ENCODE data around the gene P2RX7.
"Not testable (repeated sequence)": the region's sequence is repeated elsewhere in the genome, so short reads cannot be mapped to it uniquely, and the experiment has no call there.

P2RX7 gene

DNA sequence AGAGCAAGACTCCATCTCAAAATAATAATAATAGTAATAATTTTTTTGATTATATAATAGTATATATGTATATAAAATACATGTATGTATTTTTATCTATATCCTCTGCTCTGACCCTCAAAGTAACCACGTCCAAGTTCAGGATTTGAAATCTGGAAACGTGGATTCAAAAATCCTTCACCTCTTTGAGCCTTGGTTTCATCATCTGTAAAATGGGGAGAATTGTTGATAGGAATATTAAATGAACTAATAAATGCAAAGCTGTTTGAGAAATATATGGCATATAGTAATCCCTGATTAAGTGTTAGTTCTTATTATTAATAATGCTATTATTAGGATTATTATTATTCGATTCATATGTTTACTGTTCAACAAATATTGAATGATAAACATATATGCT is 2.6 kb downstream of the P2RX7 start:
- no peak for DNase-seq (ENCODE audit: low read depth)

DNA sequence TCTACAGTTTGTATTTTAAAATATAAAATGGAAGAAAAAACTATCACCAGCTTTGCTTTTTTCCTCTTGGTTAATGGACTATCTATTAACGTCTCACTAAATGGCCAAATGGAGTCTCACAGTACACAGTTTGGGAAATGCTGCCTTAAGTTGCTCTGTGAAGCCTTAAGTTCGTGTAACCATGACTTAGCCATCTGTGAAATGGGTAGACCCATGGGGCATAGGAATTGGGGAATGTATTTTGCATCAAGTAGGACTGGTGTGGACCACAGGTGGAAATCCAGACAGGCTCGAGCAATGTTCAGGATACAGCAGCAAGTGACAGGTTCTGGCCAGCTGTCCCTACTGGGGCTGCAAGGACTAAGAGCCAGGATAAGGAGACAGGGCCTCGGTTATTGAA is 4.8 kb downstream of the P2RX7 start:
- no peak for DNase-seq (ENCODE audit: low read depth)

DNA sequence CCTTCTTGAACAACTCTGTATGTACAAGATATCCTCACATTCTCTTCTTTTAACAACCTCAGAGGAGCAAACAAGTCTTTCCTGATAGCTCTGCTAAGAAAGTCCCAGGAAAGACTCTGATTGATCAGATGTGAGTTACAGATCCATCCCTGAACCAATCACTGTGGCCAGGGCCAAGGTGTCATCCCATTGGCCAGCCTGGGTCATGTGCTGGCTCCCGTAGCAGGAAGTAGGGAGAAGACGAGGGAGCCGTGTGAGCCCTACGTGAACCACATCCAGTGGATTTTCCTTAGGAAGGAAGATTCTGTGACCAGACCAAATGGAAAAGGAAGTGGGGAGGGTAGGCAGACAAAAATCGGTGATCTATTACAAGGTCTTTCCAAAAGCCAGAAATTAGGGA is 5.6 kb downstream of the P2RX7 start:
- DNase-seq (ENCODE audit: low read depth), result no peak

DNA sequence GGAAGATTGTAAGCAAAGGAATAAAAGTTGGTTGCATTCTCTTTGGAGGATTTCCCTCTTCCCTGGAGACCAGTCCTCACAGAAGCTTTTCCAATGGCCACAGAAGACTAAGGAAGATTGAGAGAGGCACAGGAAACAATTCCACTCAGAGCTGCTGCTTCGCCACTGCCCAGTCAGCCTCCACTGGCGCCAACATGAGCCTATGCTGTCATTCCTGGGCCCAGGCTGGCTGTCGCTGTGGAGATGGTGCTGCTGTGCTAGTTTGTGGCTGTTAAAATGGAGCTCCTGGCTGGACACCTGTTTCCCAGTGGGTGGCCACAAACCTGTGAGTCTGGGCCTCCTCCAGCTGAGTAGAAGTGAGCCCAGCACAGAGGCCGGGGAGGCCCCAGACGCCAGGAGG is 6.6 kb downstream of the P2RX7 start:
- DNase-seq (ENCODE audit: low read depth), result no peak

DNA sequence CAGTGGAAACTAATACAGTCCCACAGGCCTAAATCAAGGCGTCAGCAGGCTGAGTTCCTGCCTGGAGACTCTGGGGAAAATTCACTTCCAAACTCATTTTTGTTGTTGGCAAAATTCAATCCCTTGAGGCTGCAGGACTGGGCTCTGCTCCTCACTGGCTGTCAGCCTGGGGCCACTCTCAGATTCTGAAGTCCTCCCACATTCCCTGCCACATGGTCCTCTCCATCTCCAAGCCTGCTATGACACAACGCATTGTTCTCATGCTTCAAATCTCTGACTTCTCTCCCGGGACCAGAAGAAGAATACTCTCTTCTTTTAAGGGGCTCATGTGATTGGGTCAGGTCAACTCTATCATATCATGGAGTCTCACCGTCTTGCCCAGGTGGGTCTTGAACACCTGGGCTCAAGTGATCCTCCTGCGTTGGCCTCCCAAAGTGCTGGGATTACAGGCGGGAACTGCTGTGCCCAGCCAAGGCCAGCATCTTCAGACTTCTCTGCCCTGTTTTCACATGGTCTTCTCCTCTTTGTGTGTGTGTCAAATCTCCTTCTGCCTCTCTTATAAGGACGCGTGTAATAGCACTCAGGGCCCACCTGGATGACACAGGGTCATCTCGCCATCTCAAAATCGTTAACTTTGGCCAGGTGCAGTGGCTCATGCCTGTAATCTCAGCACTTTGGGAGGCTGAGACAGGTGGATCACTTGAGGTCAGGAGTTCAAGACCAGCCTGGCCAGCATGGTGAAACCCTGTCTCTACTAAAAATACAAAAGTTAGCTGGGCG is 9.7 kb downstream of the P2RX7 start:
- no peak for DNase-seq (ENCODE audit: low read depth)

DNA sequence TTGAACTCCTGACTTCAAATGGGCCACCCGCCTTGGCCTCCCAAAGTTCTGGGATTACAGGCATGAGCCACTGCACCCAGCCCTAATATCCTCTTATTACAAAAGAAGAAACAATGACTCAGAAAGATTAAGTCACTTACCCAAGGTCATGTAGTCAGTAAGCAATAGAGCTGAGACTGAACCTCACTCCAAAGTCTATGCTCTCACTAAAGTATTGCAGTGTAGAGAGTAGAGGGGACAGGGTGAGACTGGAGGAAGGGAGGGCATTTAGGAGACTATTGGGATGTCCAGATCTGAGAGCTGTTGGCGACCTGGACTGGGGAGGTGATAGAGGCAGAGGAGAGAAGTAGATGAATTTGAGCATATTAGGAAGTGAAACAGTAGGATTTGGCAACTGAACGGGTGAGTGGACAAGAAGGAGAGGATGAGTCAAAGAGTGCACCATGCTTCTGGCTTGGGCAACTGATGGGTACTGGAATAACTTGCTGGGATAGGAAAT is 11.8 kb downstream of the P2RX7 start:
- DNase-seq (ENCODE audit: low read depth), result no peak

DNA sequence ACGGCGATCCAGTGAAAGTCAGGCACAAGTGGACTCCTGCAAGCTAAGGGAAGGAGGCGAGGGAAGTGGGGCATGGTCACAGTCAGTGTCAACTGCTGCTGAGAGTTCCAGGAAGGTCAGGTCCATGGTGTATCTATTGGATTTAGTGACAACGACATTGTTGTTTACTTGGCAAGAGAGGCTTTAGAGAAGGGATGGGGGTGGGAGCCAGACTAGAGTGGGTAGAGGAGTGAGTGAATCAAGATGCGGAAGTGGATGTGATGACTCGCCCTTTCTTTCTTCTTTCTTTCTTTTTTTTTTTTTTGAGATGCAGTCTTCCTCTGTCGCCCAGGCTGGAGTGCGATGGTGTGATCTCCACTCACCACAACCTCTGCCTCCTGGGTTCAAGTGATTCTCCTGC is 12.5 kb downstream of the P2RX7 start:
- DNase-seq (ENCODE audit: low read depth), result peak; percentile 26

DNA sequence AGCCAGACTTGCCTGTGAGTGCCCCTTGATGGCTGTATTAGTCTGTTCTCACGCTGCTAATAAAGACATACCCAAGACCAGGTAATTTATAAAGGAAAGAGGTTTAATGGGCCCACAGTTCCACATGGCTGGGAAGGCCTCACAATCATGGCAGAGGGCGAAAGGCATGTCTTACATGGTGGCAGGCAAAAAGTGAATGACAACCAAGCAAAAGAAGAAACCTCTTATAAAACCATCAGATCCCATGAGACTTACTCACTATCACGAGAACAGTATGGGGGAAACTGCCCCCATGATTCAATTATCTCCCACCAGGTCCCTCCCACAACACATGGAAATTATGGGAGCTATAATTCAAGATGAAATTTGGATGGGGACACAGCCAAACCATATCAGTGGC is 16.6 kb downstream of the P2RX7 start:
- DNase-seq (ENCODE audit: low read depth), result not testable (repeated sequence)

DNA sequence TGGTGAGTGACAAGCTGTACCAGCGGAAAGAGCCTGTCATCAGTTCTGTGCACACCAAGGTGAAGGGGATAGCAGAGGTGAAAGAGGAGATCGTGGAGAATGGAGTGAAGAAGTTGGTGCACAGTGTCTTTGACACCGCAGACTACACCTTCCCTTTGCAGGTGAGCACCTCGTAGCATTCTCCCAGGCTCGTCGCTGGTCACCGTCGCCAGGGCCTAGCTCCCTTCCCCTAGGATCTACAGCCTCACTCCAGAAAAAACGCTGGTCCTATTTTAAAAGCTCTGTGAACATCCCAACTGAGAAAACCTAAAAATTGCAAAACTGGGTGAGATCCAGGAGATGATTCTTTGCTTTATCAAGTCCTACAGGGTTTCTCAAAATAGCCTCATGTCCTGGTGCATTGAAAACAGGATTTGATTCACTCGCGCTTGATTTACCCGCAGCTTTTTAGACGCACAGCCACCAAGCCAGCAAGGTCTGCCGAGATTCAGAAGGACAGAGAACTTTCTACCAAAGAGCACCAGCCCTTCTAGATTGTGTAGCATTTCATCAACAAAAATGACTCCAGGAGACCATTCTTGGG is 22.2 kb downstream of the P2RX7 start:
- no peak for DNase-seq (ENCODE audit: low read depth)

DNA sequence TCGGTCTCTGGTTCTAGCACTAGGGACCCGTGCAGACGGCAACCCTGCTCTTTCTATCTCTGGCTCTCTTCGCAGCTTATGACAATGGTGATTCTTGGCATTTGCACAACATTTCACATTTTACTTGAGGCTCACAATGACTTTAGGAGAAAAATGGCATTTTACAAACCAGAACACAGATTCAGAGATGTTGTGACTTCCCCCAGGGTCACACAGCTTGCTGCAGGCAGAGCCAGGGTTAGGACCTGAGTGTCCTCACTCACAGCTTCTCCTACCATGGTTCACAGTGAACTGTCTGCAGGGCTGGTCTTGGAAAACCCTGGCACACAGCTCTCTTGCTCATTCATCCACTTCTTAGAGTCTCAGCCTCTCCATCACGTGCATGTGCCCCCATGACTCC is 23.7 kb downstream of the P2RX7 start:
- no peak for DNase-seq (ENCODE audit: low read depth)

DNA sequence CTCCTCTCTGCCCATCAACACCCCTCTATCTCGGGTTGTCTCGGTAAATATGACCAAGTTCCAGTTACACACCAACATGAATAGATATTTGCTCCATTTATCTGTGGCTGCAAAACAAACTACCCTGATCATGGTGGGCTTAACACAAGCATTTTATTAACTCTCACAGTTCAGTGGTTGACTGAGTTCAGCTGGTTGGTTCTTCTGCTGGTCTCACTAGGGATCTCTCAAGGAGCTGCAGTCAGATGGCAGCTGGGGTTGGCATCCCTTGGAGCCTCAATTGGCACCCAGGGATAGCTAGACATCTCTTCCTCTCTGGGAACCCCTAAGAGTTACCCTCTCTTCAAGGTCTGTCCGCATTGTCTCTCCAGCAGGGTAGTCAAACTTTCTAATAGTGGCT is 25.4 kb downstream of the P2RX7 start:
- no peak for DNase-seq (ENCODE audit: low read depth)

DNA sequence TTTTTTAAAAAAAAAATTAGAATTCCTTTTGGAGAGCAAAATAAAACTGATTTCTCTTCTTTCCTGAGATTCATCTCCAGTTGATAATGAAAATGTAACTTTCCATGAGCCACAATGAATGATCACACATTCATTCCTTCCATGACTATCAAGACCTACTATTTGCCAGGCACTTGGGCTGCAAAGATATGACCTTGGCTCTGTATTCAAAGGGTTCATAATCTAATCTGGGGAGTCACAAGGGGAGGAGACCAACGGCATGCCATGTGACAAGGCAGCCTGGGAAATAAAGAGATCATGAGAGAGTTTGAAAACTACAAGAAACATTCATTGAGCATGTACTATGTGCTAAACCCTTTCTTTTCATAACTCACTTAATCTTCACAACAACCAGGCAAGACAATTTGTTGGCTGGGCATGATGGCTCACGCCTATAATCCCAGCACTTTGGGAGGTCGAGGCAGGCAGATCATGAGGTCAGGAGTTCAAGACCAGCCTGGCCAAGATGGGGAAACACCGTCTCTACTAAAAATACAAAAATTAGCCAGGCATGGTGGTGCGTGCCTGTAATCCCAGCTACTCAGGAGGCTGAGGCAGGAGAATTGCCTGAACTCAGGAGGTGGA is 26.2 kb downstream of the P2RX7 start:
- not testable (repeated sequence) for DNase-seq (ENCODE audit: low read depth)

DNA sequence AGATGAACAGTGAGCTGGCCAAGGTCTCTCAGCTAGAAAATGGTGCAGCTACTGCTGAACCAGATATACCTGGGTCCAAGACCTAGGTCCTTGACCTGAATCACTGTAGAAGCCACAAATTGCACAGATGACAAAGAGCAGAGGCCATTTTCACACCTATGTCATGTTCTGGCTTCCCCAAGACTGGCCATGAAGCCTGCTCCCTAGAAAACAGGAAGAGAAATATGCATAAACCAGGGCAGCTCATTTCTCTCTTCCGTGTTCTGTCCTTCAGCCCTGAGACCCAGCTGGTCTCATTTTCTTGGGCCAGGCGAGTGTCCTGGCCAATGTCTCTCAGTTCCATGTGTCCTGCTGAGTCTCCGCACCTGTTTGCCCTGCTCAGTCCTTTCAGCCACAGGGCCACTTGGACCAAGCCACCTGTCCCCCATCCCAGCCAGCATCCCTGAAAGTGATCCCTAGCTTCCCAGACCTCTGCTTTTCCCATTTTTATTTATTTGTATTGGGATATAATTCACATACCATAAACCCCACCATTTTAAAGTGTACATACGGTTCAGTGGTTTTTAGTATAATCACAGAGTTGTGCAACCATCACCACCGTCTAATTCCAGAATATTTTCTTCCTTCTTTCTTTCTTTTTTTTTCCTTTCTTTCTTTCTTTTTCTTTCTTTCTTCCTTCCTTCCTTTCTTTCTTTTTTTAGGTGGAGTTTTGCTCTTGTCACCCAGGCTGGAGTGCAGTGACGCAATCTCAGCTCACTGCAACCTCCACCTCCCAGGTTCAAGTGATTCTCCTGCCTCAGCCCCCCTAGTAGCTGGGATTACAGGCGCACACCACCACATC is 27.0 kb downstream of the P2RX7 start:
- no peak for DNase-seq (ENCODE audit: low read depth)

DNA sequence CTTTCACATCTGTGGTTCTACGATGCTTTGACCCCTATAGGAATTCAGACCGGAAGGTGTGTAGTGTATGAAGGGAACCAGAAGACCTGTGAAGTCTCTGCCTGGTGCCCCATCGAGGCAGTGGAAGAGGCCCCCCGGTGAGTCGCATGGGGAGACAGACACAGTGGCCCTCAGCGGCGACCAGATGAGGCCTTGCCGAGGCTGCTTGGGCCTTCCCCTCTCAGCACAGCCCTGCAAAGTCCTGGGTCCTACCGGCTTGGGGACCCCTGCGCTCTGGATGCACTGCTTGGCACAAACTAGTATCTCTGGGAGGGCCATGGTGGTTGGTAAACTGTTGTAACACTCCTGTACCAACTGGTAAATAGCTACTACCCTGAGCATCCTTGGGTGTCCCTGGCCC is 29.7 kb downstream of the P2RX7 start:
- no peak for DNase-seq (ENCODE audit: low read depth)

DNA sequence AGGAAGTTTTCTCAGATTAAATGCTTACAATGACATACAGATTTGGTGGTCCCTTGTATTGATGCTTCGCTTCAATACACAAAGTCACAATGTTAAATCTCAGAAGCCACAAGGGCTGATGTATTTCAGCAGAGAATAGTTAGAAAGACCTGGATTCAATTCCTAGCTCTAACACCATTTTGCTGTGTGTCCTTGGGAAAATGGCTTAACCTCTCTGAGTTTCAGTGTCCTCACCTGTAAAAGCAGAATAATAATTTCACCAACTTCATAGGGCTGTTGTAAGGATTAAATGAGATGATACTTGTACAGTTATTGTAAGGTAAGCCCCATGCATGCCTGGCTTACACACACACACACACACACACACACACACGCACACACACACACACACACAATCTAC is 30.3 kb downstream of the P2RX7 start:
- no peak for DNase-seq (ENCODE audit: low read depth)

DNA sequence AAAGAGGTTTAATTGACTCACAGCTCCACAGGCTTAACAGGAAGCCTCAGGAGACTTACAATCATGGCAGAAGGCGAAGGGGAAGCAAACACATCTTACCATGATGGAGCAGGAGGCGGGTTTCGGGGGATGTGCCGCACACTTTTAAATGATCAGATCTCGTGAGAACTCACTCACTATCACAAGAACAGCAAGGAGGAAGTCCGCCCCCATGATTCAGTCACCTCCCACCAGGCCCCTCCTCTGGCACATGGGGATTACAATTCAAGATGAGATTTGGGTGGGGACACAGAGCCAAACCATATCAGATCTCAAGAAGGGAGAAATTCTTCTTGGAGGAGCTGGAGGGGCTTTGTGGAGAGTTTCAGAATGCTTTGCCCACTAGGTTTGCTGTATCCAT is 32.2 kb downstream of the P2RX7 start:
- not testable (repeated sequence) for DNase-seq (ENCODE audit: low read depth)

DNA sequence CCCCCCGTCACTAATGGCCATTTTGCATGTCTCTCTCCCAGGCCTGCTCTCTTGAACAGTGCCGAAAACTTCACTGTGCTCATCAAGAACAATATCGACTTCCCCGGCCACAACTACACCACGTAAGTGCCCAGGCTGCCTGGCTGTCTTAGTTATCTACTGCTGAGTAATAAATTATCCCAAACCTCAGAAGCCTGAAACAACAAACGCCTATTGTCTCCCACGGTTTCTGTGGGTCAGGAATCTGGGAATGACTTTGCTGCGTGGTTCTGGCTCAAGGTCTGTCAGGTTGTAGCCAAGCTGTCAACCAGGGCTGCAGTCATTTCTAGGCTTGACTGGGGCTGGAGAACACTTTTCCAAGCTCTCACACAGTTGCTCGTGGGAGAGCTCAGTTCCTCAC is 32.6 kb downstream of the P2RX7 start:
- no peak for DNase-seq (ENCODE audit: low read depth)

DNA sequence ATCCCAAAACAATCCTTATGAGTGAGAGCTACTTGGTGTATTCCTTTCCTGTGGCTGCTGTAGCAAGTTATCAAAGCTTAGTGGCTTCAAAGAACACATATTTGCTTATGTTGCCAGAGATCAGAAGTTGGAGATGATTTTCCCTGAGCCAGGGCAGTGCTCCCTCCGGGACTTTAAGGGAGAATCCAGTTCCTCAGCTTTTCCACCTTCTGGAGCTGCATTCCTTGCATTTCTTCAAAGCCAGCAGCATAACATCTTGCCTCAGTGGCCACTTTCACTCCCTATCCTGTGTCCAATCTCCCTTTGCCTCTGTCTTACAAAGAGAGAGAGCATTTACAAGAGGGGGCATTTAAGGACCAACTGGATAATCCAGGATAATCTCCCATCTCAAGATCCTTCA is 33.7 kb downstream of the P2RX7 start:
- DNase-seq (ENCODE audit: low read depth), result no peak

DNA sequence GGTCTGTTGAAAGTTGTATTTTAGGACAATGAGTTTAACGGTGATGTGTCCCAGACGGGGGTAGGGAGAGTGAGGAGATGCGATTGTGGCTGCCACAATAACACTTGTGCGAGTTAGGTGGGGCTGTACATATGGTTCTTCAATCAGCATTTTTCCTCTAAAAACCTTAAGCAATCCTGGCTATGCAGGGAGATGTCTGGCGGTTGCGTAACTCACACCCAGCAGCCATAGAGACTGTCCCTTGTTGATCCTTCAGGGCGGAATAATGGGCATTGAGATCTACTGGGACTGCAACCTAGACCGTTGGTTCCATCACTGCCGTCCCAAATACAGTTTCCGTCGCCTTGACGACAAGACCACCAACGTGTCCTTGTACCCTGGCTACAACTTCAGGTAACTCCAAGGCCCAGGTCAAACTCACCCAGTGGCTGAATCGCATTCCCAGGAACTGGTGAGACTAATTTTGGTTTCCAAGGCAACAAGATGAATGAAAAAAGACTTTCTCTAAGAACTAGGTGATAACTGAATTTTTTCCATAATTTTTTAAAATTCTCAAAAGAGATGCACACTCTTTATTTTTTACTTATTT is 34.6 kb downstream of the P2RX7 start:
- DNase-seq (ENCODE audit: low read depth), result no peak

DNA sequence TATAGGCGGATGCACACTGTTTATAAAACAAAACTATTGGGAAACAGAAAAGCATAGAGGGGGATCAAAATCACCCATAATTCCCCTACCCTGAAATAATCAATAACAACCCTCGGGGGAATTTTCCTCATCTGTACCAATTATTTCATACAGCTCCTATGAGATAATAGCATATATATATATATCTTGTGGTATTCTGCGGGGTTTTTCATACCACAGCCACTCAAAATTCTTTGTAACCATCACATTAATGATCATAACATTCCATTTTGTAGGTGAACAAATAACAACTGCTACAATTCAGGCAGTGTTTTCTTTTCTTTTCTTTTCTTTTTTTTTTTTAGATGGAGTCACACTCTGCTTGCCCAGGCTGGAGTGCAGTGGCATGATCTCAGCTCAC is 35.3 kb downstream of the P2RX7 start:
- DNase-seq (ENCODE audit: low read depth), result no peak

DNA sequence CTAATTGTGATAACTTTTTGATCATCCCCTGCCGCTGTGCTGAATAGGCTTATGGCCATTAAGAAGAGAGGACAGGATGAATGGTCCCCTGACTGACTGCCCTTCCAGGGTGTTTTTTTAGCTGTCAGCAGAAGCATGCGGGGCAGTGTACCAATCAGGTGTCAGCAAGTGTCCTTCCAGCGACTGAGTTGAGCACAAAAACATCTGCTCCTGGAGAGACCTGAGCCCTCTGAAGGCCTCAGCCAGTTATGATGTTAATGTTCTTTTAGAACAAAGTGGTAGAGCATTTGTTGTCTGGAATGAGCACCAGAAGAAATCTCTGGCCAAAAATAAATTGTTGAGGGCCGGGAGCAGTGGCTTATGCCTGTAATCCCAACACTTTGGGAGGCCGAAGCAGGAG is 37.5 kb downstream of the P2RX7 start:
- no peak for DNase-seq (ENCODE audit: low read depth)

DNA sequence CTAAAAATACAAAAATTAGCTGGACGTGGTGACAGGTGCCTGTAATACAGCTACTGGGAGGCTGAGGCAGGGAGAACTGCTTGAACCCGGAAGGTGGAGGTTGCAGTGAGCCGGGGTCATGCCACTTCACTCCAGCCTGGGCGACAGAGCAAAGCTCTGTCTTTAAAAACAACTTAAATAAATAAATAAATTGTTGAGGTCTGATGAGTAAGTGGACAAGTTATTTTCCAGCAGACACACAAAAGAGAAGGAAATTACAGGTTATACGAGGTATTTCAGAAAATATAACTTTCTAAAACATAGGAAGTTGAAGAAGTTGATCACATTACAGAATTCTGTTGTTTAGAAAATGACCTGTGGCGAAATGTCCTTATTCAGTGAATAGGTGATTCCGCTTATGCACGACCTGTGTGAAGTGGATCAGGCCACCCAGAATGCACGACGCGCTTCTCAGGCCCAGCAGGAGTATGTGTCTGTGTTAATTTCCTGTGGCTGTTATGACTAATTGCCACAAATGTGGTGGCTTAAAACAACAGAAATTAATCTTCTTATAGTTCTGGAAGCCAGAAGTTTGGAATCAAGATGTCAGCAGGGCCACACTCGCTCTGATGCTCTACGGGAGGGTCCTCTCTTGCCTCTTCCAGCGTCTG is 38.1 kb downstream of the P2RX7 start:
- DNase-seq (ENCODE audit: low read depth), result no peak

Data from stimulated activated CD4-positive, alpha-beta T cell treated with anti-CD3 and anti-CD28 coated beads, Interleukin-2, amount 100 ng/mL, for 4 hours (primary cell).